ENCODE measurements around the gene SPG7. TPM values are rescaled to one million over a fixed set of nuclear protein-coding genes. Genes with fewer than 3 reads are reported as not detected.

The SPG7 gene
- total RNA-seq, 2 donors from 2014 or later: 72.8 to 216 TPM

GRCh38 chr16:89556750-89557689 is 48.8 kb downstream of the SPG7 start:
- Histone ChIP-seq H3K27me3 (no peaks in the 10 kb centered on the region), H3K4me1 (peaks cover 0 to 24% of the 10 kb centered on the region in 2 donors), H3K9me3 (no peaks in the 10 kb centered on the region), H3K4me3 (no peak overlapping the region), H3K27ac (peak overlapping the region in 1 of 2 donors; percentile 6), H3K36me3 (peaks cover 56% of the 10 kb centered on the region)
- peak; percentile 85 for DNase-seq (ENCODE audit: low spot score)
- TF ChIP-seq CTCF (IDR thresholded peaks at IDR 0.05): peak; percentile 59 to 81

- Histone ChIP-seq H3K36me3 (peaks cover 57% of the 10 kb centered on the region), H3K27me3 (no peaks in the 10 kb centered on the region), H3K27ac (no peak overlapping the region), H3K4me1 (peaks cover 0 to 32% of the 10 kb centered on the region in 2 donors), H3K9me3 (no peaks in the 10 kb centered on the region), H3K4me3 (no peak overlapping the region)
- no peak for TF ChIP-seq CTCF (IDR thresholded peaks at IDR 0.05)
- DNase-seq (ENCODE audit: low spot score): no peak
These were observed 49.7 kb downstream of the SPG7 start for GRCh38 chr16:89557690-89558490.

GRCh38 chr16:89560378-89561141 is 52.4 kb downstream of the SPG7 start, which contains the start of gene RPL13:
Gene RPL13, plus strand, starts transcription at chr16:89560682. Its CDS starts 278 bp downstream, at chr16:89560960.
- Histone ChIP-seq H3K4me3 (peak within 1 kb of the TSS; percentile 88 to 89), H3K4me1 (peaks cover 0 to 45% of the 10 kb centered on the region in 2 donors), H3K27me3 (no peaks in the 10 kb centered on the region), H3K36me3 (peaks cover 56% of the 10 kb centered on the region), H3K27ac (peak within 1 kb of the TSS; percentile 92 to 99), H3K9me3 (no peaks in the 10 kb centered on the region)
- DNase-seq (ENCODE audit: low spot score): peak; percentile 96
- TF ChIP-seq CTCF (IDR thresholded peaks at IDR 0.05): peak in 1 of 2 donors; percentile 29

DNA sequence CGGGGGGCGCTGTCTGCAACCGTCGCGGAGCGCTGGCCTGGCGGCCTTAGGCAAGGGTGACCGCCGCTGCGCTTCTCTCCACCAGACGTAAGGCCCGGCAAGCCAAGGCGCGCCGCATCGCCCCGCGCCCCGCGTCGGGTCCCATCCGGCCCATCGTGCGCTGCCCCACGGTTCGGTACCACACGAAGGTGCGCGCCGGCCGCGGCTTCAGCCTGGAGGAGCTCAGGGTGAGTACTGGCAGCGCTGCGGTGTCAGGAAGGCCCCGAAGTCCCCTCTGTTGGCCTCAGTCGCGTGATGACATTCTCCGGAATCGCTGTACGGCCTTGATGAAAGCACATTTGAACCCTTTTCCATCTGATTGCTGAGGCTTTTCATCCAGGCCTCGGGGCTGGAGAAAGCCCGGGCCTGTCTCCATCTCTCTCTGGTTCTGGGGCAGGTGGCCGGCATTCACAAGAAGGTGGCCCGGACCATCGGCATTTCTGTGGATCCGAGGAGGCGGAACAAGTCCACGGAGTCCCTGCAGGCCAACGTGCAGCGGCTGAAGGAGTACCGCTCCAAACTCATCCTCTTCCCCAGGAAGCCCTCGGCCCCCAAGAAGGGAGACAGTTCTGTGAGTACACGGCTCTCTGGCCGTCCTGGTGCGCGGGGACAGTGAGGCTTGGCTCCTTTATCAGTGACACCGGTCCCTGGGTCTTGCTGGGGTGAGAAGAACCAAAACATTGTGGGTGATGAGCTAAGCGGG is 53.1 kb downstream of the SPG7 start:
- peaks cover 49% of the 10 kb centered on the region for H3K36me3 ChIP-seq
- peak overlapping the region; percentile 92 to 99 for H3K27ac ChIP-seq
- H3K27me3 ChIP-seq: no peaks in the 10 kb centered on the region
- DNase-seq (ENCODE audit: low spot score): no peak
- no peak for TF ChIP-seq CTCF (IDR thresholded peaks at IDR 0.05)
- H3K9me3 ChIP-seq: no peaks in the 10 kb centered on the region
- H3K4me3 ChIP-seq: peak overlapping the region; percentile 88 to 89
- H3K4me1 ChIP-seq: peaks cover 0 to 52% of the 10 kb centered on the region in 2 donors

Data from right atrium auricular region (tissue), 2 donors.